Measurements from ENCODE around the gene CT47C1. TPM values are rescaled to one million over a fixed set of nuclear protein-coding genes. Genes with fewer than 3 reads are reported as not detected.

Gene CT47C1
- total and polyA plus RNA-seq, 10 of the 15 experiments (the other 5 are each of a cell fraction or from before 2014, with no cell fraction given), result not detected

GRCh38 chrX:119093991-119094735 is 21.4 kb downstream of the CT47C1 start:
- no peak overlapping the region for H3K4me3 ChIP-seq
- DNase-seq (ENCODE audit: low read depth, low spot score), result no peak
- no peaks in the 10 kb centered on the region; a peak in 1 of 4 replicates for H3K27me3 ChIP-seq (replicated peaks in 1 of 2; ENCODE audit: control insufficient read depth in 2 of 2, insufficient read depth in 2 of 2, low read length in 1 of 2)
- no TSS peak for BruUV-seq (replicated peaks)
- no peak for FAIRE-seq
- H3K4me2 ChIP-seq (ENCODE audit: control insufficient read depth, insufficient read depth), result no peak overlapping the region
- TF ChIP-seq HDGF (IDR thresholded peaks at IDR 0.05), result no peak
- no peak for TF ChIP-seq SIN3A (IDR thresholded peaks at IDR 0.05; ENCODE audit: low read depth, low read length)
- TF ChIP-seq LARP7 (IDR thresholded peaks at IDR 0.05), result no peak
- no peak for TF ChIP-seq ELK1 (IDR thresholded peaks at IDR 0.05; ENCODE audit: low read depth, low read length)
- no peak for TF ChIP-seq JUND (IDR thresholded peaks at IDR 0.05; ENCODE audit: low read depth, low read length)
- TF ChIP-seq SRF (IDR thresholded peaks at IDR 0.05; ENCODE audit: low read depth in 2 of 2, low read length in 2 of 2), result no peak
- TF ChIP-seq FOS (IDR thresholded peaks at IDR 0.05; ENCODE audit: borderline replicate concordance, extremely low read depth, insufficient read length), result no peak
- TF ChIP-seq ZNF592 (IDR thresholded peaks at IDR 0.05), result no peak
- TF ChIP-seq MYC (IDR thresholded peaks at IDR 0.05; ENCODE audit: insufficient read depth, insufficient read length, insufficient replicate concordance, low read length, severe bottlenecking), result no peak
- no peak for TF ChIP-seq ZNF384 (IDR thresholded peaks at IDR 0.05; ENCODE audit: borderline replicate concordance, low read depth, low read length)
- no peak for TF ChIP-seq PAX5 (IDR thresholded peaks at IDR 0.05; ENCODE audit: borderline replicate concordance, low read depth, low read length)
- TF ChIP-seq POLR2A (IDR thresholded peaks at IDR 0.05; ENCODE audit: low read depth, low read length), result no peak
- TF ChIP-seq POU2F2 (IDR thresholded peaks at IDR 0.05; ENCODE audit: borderline replicate concordance, low read depth, low read length), result no peak
- TF ChIP-seq NR2C2 (IDR thresholded peaks at IDR 0.05; ENCODE audit: borderline replicate concordance, control insufficient read depth, insufficient read length, low read depth), result no peak
- TF ChIP-seq RAD51 (IDR thresholded peaks at IDR 0.05), result no peak
- no peak for TF ChIP-seq NFYA (IDR thresholded peaks at IDR 0.05; ENCODE audit: borderline replicate concordance, low read depth, low read length)
- TF ChIP-seq KAT2A (conservative IDR thresholded peaks at IDR 0.05; ENCODE audit: control insufficient read depth, low read depth, low read length), result no peak
- TF ChIP-seq TBL1XR1 (IDR thresholded peaks at IDR 0.05; ENCODE audit: low read depth, low read length), result no peak
- H3K27ac ChIP-seq (ENCODE audit: control insufficient read depth, insufficient read depth), result no peak overlapping the region
- ChIA-PET SMC1A (ENCODE audit: uncharacterized antibody, unreplicated experiment) (no interaction called here), POLR2A (no interaction called here), CTCF (no interaction called here), RAD21 (ENCODE audit: unreplicated experiment) (interaction anchor here (0.6 kb wide), 1 partner anchor 10 kb away, joined by 3 read pairs; no protein-coding TSS in a partner anchor)
- H3K9ac ChIP-seq (ENCODE audit: control insufficient read depth, insufficient read depth, low read length), result no peak overlapping the region
- H3K4me1 ChIP-seq (ENCODE audit: control insufficient read depth, insufficient read depth, low read length), result no peaks in the 10 kb centered on the region
- H3K9me3 ChIP-seq (replicated peaks; ENCODE audit: control insufficient read depth, insufficient read depth, low read length), result no peaks in the 10 kb centered on the region
- no peak for ATAC-seq
- WGBS (ENCODE audit: insufficient coverage, insufficient replicate concordance, low lambda C conversion rate, missing lambda C conversion rate), result 21% methylated on average over 7 of the region's 7 CpGs
- no peaks in the 10 kb centered on the region for H3K36me3 ChIP-seq (ENCODE audit: control insufficient read depth in 2 of 2, insufficient read depth in 2 of 2, low read length in 1 of 2)
- intact Hi-C loops (cut with micrococcal nuclease; ENCODE audit: unreplicated experiment), result no loop called here
- H2AFZ ChIP-seq (ENCODE audit: control insufficient read depth, low read depth, low read length), result no peak overlapping the region
- in situ Hi-C loops (cut with MboI), result no loop called here
- no peaks in the 10 kb centered on the region for H3K79me2 ChIP-seq (ENCODE audit: control insufficient read depth, insufficient read depth, low read length)
- H4K20me1 ChIP-seq (ENCODE audit: control insufficient read depth, insufficient read depth), result no peaks in the 10 kb centered on the region
